SKM-1 treated with dmso at 0.1 percent for 144 hours (cell line): ENCODE results near the gene ZBTB7B.

Source experiments
- DNase-seq: peaks from one replicate; lab custom pipeline; 2025; ENCODE audit not compliant: unreplicated experiment; lab: John Stamatoyannopoulos, UW

The ZBTB7B gene

GRCh38 chr1:155002464-155003226 lies at the start of gene ZBTB7B:
TSS of gene ZBTB7B (plus strand) at chr1:155002802. CDS start at chr1:155014661, 11,859 bp downstream.
- peak; percentile 98 for DNase-seq

GRCh38 chr1:154953611-154954038 lies 49.0 kb upstream of the ZBTB7B start:
- no peak for DNase-seq

GRCh38 chr1:154954541-154954940 lies 48.1 kb upstream of the ZBTB7B start:
- DNase-seq: no peak

- DNase-seq: no peak
Observed at GRCh38 chr1:154955039-154955717, 47.4 kb upstream of the ZBTB7B start.

GRCh38 chr1:154955718-154956543 lies 46.7 kb upstream of the ZBTB7B start, which contains the start of gene PBXIP1:
TSS of gene PBXIP1 (minus strand) at chr1:154956099. CDS start at chr1:154953721, 2,378 bp downstream.
- peak; percentile 98 for DNase-seq

GRCh38 chr1:154956544-154956941 lies 46.1 kb upstream of the ZBTB7B start:
- no peak for DNase-seq

GRCh38 chr1:154957091-154957657 lies 45.4 kb upstream of the ZBTB7B start:
- DNase-seq: no peak

- no peak for DNase-seq
Observed at GRCh38 chr1:154958036-154958435, 44.6 kb upstream of the ZBTB7B start.

GRCh38 chr1:154958681-154959425 lies 43.7 kb upstream of the ZBTB7B start:
- no peak for DNase-seq

GRCh38 chr1:154959426-154959780 lies 43.2 kb upstream of the ZBTB7B start:
- no peak for DNase-seq

- DNase-seq: no peak
Observed at GRCh38 chr1:154960446-154961136, 42.0 kb upstream of the ZBTB7B start.

- peak; percentile 80 for DNase-seq
Observed at GRCh38 chr1:154961207-154962155, 41.1 kb upstream of the ZBTB7B start, which contains the start of gene PYGO2. TSS of gene PYGO2 (minus strand) at chr1:154961782. CDS start at chr1:154961576, 206 bp downstream.

- no peak for DNase-seq
Observed at GRCh38 chr1:154962156-154962749, 40.3 kb upstream of the ZBTB7B start.

- no peak for DNase-seq
Observed at GRCh38 chr1:154962795-154963330, 39.7 kb upstream of the ZBTB7B start.

- no peak for DNase-seq
Observed at GRCh38 chr1:154963643-154964042, 39.0 kb upstream of the ZBTB7B start.

- DNase-seq: no peak
Observed at GRCh38 chr1:154964359-154964758, 38.2 kb upstream of the ZBTB7B start.

GRCh38 chr1:154966111-154966510 lies 36.5 kb upstream of the ZBTB7B start:
- DNase-seq: no peak
